ENCODE results near the gene HTRA3.

The HTRA3 gene

GRCh38 chr4:8351931-8352367 is 82.4 kb downstream of the HTRA3 start:
- DNase-seq (ENCODE audit: insufficient read length, low spot score) (no peak), FAIRE-seq (no peak)

- DNase-seq (ENCODE audit: insufficient read length, low spot score), result no peak
- no peak for FAIRE-seq
These were observed 83.0 kb downstream of the HTRA3 start for GRCh38 chr4:8352368-8353157.

GRCh38 chr4:8353158-8353669 is 83.7 kb downstream of the HTRA3 start:
- no peak for DNase-seq (ENCODE audit: insufficient read length, low spot score)
- FAIRE-seq, result no peak

GRCh38 chr4:8353912-8354453 is 84.4 kb downstream of the HTRA3 start:
- DNase-seq (ENCODE audit: insufficient read length, low spot score), result no peak
- no peak for FAIRE-seq

GRCh38 chr4:8355306-8355705 is 85.8 kb downstream of the HTRA3 start:
- FAIRE-seq, result no peak
- DNase-seq (ENCODE audit: insufficient read length, low spot score), result no peak

GRCh38 chr4:8355864-8356565 is 86.5 kb downstream of the HTRA3 start:
- FAIRE-seq (no peak), DNase-seq (ENCODE audit: insufficient read length, low spot score) (no peak)

Data from GM19239 (cell line).